NCI-H146 treated with DMSO at 0.1 percent for 48 hours (cell line): Measurements from ENCODE around the gene SEC61B.
"Not testable (repeated sequence)": the region's sequence is repeated elsewhere in the genome, so short reads cannot be mapped to it uniquely, and the experiment has no call there.

Source experiments
- DNase-seq: peaks from one replicate; lab custom pipeline; 2025; ENCODE audit not compliant: unreplicated experiment; lab: John Stamatoyannopoulos, UW

Gene SEC61B

GRCh38 chr9:99235926-99236634 lies 14.0 kb downstream of the SEC61B start:
- DNase-seq = no peak

GRCh38 chr9:99237356-99237755 lies 15.3 kb downstream of the SEC61B start:
- DNase-seq = no peak

GRCh38 chr9:99237849-99238248 lies 15.8 kb downstream of the SEC61B start:
- DNase-seq = not testable (repeated sequence)

- DNase-seq = no peak
Observed at GRCh38 chr9:99238331-99238730, 16.2 kb downstream of the SEC61B start.

GRCh38 chr9:99239341-99240060 lies 17.4 kb downstream of the SEC61B start:
- no peak for DNase-seq

- no peak for DNase-seq
Observed at GRCh38 chr9:99241106-99241505, 19.0 kb downstream of the SEC61B start.

- DNase-seq = no peak
Observed at GRCh38 chr9:99244344-99245260, 22.5 kb downstream of the SEC61B start.

GRCh38 chr9:99249619-99250018 lies 27.5 kb downstream of the SEC61B start:
- DNase-seq = no peak

GRCh38 chr9:99251157-99251556 lies 29.1 kb downstream of the SEC61B start:
- no peak for DNase-seq

- DNase-seq = no peak
Observed at GRCh38 chr9:99253134-99253533, 31.1 kb downstream of the SEC61B start.

GRCh38 chr9:99253772-99254431 lies 31.8 kb downstream of the SEC61B start:
- DNase-seq = no peak

- DNase-seq = no peak
Observed at GRCh38 chr9:99255651-99256050, 33.6 kb downstream of the SEC61B start.

GRCh38 chr9:99257723-99258389 lies 35.8 kb downstream of the SEC61B start:
- no peak for DNase-seq

GRCh38 chr9:99259231-99259918 lies 37.3 kb downstream of the SEC61B start:
- no peak for DNase-seq

GRCh38 chr9:99261923-99262322 lies 39.8 kb downstream of the SEC61B start:
- no peak for DNase-seq

- no peak for DNase-seq
Observed at GRCh38 chr9:99262949-99263418, 40.9 kb downstream of the SEC61B start.

GRCh38 chr9:99264070-99264680 lies 42.1 kb downstream of the SEC61B start:
- DNase-seq = no peak

GRCh38 chr9:99265691-99266090 lies 43.6 kb downstream of the SEC61B start:
- DNase-seq = no peak

GRCh38 chr9:99266255-99267023 lies 44.4 kb downstream of the SEC61B start:
- no peak for DNase-seq
